NCI-H446 treated with DMSO at 0.1 percent for 48 hours (cell line): Measurements from ENCODE around the gene RAB21.
"Not testable (repeated sequence)": the region's sequence is repeated elsewhere in the genome, so short reads cannot be mapped to it uniquely, and the experiment has no call there.

Experiments used
- DNase-seq: peaks from one replicate; lab custom pipeline; 2025; lab: John Stamatoyannopoulos, UW

Gene RAB21

DNA sequence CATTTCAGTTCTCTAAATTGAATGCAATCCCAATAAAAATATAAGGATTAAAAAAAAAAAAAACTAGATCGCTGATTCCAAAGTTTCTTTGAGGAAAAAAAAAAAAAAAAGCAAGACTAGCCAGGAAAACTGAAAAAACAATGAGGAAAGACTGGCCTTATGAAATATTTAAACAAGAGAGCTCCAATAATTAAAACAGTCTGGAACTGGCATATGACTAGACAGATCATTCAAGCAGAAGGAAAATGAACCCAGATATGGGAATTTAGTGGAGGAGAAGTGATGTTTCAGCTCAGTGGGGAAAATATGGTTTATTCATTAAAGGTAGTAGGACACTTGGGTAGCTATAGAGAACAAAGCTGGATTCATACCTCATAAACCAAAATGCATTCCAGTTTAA is 42.9 kb downstream of the RAB21 start:
- DNase-seq, result no peak

DNA sequence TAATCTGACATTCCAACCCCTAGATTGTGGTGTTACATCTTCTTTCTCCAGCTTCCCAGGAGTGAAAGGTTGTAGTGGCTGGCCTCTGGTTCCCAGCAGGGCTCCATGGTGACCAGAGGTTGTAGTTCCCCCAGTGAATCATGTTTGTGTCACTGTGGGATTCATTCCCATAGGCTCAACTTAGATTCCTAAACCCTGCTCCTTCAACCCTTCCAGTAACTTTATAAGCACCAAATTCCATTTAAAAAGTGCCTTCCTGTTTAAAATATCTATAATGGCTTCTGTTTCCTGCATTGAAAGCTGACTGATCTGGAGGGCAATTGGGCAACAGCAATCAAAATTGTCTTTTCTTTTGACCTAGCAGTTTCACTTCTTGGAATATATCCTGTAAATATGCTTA is 44.4 kb downstream of the RAB21 start:
- DNase-seq, result no peak

DNA sequence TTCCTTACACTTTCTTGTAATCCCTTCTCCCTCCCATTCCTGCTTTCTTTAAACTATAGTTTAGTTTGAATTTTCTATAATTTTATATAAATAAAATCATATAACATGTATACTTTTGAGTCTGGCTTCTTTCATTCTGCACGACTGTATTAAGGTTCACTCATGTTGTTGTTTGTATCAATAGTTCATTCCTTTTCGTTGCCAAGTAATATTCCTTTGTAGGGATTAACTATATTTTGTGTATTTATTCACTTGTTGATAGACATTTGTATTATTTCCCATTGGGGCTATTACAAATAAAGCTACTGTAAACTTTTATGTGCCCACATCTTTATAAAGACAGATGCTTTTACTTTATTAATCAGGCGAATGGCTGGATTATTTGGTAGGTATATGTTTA is 45.5 kb downstream of the RAB21 start:
- DNase-seq, result no peak

DNA sequence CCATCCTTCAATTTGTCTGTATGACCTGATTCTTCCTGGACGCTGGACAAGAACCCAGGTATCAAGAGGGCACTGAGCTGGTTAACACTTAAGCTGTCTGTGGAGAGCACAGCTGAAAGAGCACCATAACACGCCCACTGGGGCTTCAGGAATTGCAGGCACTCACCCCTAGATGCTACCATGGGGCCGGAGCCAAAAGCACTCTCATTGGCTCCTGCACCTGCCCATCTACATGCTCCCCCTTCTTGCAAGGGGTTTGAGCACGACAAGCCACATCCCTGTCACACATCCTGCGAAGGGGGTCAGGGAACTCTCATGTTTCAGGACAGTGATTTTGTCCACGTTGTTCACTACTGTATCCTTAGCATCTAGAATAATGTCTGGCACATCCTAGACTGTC is 49.8 kb downstream of the RAB21 start:
- no peak for DNase-seq

DNA sequence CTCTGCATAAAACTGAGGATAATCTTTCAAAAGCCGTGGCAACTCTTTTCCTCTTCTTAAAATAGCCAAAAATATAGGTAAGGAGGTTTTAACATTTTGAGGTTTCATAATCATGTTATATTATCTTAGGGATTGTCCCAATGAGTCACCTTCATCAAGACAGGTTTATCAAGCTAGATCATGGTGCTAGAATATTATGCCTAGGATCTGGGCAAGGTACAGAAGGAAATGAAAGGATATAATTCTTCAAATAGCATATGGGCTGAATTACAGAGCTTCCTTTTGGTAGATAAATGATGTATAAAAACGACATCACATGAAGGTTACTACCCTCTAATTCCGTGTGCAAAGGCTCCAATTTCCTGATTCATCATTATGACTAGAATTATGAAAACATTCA is 56.3 kb downstream of the RAB21 start:
- DNase-seq, result no peak

DNA sequence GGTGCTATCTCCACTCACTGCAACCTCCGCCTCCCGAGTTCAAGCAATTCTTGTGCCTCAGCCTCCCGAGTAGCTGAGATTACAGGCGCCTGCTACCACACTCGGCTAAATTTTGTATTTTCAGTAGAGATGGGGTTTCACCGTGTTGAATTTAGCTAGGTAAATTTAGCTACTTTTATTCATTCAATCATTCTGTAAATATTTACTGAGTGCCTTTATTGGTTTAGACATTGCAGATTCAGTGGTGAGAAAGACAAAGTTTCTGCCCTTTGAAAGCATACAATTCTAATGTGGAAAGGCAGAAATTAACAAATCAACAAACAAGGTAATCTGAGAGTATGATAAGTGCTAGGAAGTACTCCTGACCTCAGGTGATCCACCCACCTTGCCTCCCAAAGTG is 60.6 kb downstream of the RAB21 start:
- not testable (repeated sequence) for DNase-seq

DNA sequence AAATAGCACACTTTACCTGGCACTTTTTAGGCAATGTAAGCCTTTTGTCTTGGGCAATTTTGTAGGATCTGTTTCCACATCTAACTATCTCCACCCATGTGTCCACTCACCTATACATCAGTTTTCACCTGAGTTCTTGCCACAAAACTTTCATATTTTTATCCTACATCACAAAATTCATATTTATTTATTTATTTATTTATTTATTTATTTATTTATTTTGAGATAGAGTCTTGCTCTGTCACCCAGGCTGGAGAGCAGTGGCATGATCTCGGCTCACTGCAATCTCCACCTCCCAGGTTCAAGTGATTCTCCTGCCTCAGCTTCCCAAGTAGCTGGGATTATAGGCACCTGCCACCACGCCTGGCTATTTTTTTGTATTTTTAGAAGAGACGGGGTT is 67.4 kb downstream of the RAB21 start:
- DNase-seq, result not testable (repeated sequence)

DNA sequence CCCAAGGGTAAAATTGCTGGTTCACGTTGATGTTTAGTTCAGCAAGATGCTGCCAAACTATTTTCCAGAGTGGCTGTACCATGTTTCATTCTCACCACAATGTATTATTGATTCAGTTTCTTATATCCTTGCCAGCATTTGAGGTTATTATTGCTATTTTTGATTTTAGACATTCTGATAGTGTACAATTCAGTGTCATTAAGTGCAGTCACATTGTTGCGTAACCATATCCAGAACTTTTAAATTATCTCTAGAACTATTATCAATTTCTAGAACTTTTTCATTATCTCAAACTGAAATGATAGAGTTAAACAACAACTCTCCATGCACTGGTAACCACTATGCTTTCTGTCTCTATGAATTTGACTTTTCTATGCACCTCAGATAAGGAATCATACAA is 74.2 kb downstream of the RAB21 start:
- no peak for DNase-seq

DNA sequence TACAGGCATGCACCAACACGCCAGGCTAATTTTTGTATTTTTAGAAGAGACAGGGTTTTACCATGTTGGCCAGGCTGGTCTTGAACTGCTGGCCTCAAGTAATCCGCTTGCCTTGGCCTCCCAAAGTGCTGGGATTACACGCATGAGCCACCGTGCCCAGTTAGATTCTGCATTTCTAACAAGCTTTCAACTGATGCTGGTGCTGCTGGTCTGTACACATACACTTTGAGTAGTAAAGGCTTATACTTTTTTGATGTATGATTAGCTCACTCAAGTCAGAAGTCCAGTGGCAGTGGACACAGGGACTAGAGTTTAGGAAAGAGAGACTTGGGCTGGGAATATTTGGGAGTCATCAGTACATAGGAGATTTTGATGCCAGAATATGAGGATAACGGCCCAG is 82.7 kb downstream of the RAB21 start:
- no peak for DNase-seq

DNA sequence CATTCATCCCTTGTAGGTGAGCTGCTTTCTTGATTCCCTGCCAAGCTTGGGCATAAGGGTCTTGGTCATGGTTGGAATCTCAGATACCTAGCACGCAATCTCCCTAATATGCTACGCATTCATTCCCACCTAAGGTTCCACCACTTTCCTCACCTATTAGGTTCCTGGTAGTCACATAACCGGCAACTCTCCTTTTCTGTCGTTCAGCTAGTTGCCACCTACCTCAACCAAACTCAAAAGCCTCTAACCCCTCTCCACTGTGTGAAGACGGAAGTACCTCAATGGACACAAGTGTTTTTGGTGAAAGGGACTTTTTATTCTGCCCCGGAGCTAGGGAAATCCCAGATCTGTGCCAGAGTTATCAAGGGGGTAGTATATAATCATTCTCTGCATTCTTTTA is 83.6 kb downstream of the RAB21 start:
- no peak for DNase-seq

DNA sequence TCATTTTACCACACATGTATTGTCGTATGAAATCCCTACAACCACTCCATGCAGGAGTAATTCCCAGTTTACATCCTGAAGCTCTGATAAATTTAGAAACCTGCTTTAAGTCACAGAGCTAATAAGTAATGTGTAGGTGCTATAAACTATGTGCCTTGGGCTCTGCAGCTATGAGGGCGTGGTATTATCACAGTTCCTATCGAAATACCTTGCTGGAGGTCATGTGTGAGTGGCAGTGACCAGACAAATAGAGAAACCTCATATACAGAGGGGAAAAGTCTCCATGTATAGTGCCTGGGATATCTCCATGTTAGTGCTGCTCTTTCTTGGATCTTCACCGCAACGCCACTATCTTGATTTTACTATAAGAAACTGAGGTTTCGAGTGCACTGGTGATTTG is 84.0 kb downstream of the RAB21 start:
- DNase-seq, result no peak

DNA sequence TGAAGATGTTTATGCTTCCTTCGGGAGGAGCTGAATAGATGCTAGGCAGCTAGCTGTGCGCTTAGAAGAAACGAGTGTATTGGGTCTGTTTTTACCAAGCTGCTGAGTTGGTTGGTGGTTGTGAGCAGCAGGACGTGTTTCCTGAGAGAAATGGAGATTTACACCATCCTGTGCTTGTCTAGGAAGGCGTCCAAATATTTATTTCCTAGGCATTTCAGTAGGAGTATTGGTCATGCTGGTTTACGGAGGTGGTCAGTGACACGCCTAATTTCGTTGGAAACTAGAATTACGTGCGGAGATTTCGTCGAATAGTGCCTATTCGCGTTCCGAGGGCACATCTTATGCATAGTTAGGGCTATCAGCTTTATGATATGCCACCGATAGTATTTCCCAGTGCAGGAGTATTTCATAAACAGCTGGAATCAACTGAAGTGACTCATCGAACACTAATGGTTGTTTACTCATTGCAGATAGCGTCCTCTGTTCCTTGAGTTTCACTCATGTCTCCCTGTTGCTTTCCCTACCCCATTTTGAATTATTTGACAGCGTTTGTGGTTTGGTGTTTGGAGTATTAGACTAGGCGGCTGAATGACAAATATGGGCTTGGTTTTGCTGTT is 85.7 kb downstream of the RAB21 start:
- no peak for DNase-seq

DNA sequence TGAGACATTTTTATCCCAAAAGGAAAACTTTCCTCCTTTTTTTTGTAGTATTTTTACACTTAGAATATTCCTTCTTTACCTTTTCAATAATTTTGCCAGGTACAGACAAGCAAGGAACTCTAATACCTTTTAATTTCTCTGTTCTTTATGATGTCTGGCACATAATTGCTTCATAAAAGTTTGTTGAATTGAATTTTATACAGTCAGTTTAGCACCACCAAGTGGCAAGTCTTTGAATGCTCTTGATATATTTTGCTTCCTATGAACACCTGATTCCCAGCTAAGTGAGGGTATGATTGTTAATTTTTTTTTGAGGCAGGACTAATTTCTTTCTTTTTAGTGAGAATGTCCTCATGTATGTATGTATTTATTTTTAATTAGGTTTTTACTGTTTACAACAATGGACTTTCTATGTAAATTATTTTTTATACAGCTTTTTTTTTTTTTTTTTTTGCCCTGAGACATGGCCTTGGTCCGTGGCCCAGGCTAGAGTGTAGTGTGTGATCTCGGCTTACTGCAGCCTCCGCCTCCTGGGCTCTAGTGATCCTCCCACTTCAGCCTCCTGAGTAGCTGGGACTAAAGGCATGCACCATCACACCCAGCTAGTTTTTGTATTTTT is 91.8 kb downstream of the RAB21 start:
- DNase-seq, result no peak

DNA sequence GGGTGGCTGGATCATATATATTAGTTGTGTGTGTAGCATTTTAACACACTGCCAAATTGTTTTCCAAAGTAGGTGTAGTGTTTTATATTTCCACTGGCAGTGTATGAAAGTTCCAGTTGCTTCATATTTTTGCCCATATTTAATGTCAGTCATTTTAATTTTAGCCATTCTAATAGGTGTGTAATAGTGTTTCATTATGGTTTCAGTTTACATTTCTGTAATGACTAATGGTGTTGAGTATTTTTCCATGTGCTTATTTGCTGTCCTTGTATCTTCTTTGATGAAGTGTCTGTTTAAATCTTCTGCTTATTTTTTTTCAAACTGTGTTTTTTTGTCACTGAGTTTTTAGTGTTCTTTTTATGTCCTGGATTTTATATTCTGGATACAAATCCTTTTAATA is 93.5 kb downstream of the RAB21 start:
- no peak for DNase-seq

DNA sequence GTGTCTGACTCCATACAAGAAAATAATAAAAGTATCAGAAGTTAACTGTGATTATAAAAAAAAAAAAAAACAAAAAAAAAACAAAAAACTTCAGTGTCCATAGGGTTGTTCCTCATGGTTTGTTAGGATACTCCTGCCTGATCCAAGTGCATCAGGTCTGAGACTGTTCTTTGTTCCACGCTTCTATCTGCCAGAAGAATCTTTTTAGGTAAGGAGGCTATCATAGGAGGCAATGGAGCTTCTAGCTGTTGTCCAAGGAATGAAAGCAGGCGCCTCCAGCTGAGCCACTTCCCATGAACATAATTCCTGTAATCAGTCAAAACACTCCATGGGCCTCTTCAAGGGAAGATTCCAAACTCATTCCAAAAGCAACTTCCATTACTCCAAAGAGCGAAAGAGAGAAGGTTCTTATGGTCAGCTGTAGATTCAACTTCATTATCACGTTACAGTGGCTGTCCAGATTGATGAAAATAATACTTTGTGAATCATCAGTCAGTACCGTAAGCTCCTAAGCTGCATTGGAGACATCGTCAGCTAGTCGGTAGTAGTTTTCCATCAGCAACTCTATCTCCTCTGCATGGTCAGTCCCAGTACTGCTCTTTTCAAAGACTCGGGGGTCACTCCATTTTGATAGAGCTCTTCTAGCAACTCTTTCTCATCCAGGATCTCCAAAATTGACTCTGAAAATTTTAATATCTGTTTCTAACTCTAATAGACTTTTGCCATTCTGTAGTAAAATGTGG is 94.6 kb downstream of the RAB21 start:
- DNase-seq, result no peak
